B cell (primary cell): ENCODE results near the gene B4GALNT1.

ENCODE experiments used
- CTCF ChIP-seq: fragments of 200-600 bp; IDR thresholded peaks from one replicate; pipeline ENCODE4 v1.8.0; 2022; ENCODE audit warnings: antibody characterized with exemption, mild to moderate bottlenecking
- EZH2 ChIP-seq: IDR thresholded peaks from 2 replicates; pipeline ENCODE4 v1.6.1; 2012; ENCODE audit warnings: borderline replicate concordance, low read depth, mild to moderate bottlenecking, moderate library complexity, low read length; ENCODE audit not compliant: insufficient read depth, poor library complexity, severe bottlenecking

GRCh38 chr12:57576613-57577160 lies 56.3 kb downstream of the B4GALNT1 start:
- TF ChIP-seq CTCF (no peak), EZH2 (no peak)
